HG03439 (cell line): ENCODE data around the gene TEAD3.

ENCODE experiments used
- ATAC-seq: cut with Tn5 transposase; IDR thresholded peaks from one replicate; pipeline ENCODE4 v1.9.1; 2021; ENCODE audit warnings: mild to moderate bottlenecking, moderate library complexity; ENCODE audit not compliant: unreplicated experiment

The TEAD3 gene

GRCh38 chr6:35492974-35493284 lies 4.0 kb downstream of the TEAD3 start:
- ATAC-seq = no peak

- no peak for ATAC-seq
Measured at GRCh38 chr6:35492258-35492973, 4.5 kb downstream of the TEAD3 start.

- no peak for ATAC-seq
Measured at GRCh38 chr6:35491558-35492257, 5.2 kb downstream of the TEAD3 start.

DNA sequence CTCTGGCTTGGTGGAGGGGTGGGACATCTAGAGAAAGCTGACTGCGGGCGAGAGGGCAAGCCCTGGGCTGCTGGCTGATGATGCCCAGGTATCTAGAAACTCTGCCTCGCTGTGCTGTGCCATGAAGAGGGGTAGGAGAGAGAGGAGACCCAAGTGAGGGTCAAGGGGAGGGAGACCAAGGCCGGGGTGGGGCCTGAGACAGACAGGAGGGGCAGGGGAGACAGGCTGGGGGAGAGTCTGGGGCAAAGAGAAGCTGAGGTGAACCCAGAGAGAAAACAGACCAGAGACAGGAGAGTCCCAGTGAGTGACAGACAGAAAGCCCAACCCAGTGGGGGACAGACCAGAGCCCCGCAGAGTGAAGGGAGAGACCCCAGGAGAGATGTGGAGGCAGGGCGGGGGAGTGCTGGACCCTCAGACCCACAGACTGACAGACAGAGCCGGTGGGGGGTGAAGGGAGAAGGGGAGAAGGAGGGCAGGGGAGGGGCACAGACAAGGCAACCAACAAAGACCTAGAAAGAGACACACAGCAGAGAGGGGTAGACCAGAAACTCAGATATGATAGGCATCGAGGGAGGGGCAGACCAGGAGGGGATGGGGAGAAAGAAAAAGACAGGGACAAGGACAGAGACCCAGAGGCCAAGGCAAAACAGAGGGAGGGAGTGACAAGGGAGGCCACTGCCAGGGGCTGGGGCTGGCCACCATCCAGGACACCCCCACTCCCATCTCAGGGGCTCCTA lies 5.9 kb downstream of the TEAD3 start:
- no peak for ATAC-seq

- ATAC-seq = no peak
Measured at GRCh38 chr6:35489995-35490791, 6.7 kb downstream of the TEAD3 start.

GRCh38 chr6:35489066-35489465 lies 7.8 kb downstream of the TEAD3 start:
- no peak for ATAC-seq

DNA sequence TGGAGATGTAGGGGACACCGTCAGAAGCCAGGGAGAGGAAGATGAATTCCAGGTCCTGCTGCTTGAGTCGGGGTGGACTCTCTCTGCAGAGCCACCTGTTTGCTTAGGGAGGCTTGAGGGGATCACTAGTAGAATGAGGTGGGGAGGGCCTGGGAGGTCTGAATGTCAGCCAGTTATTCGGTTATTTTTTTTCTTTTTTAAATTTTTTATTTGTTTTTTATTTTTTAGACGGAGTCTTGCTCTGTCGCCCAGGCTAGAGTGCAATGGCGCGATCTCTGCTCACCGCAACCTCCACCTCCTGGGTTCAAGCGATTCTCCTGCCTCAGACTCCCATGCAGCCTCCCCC lies 8.4 kb downstream of the TEAD3 start:
- no peak for ATAC-seq

GRCh38 chr6:35487658-35488516 lies 9.0 kb downstream of the TEAD3 start:
- ATAC-seq = no peak

GRCh38 chr6:35486005-35486925 lies 10.6 kb downstream of the TEAD3 start:
- no peak for ATAC-seq

DNA sequence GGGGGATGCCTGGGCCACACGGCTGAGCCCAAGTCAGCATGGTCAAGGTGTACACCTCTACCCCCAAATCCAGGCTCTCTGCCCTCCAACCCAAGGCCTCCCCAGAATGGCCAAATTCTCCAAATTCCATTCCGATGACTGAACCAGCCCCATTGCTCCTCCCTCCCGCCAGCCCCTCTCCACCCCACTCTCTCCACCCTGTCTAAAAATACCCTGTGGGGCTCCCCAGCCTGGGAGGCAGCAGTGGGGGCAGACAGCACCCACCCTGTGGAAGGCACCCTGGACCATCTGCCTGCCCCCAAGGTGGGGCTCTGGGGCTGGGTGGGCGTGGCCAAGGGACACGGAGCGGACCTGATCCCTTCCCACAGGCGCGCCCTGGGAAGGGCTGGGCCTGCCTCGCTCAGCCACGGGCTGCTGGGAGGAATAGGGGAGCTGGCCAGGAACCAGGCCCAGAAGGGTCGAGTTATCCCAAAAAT lies 11.4 kb downstream of the TEAD3 start:
- no peak for ATAC-seq

GRCh38 chr6:35484921-35485392 lies 11.9 kb downstream of the TEAD3 start:
- no peak for ATAC-seq

GRCh38 chr6:35483893-35484645 lies 12.8 kb downstream of the TEAD3 start:
- ATAC-seq = no peak

- ATAC-seq = no peak
Measured at GRCh38 chr6:35483490-35483889, 13.4 kb downstream of the TEAD3 start.

DNA sequence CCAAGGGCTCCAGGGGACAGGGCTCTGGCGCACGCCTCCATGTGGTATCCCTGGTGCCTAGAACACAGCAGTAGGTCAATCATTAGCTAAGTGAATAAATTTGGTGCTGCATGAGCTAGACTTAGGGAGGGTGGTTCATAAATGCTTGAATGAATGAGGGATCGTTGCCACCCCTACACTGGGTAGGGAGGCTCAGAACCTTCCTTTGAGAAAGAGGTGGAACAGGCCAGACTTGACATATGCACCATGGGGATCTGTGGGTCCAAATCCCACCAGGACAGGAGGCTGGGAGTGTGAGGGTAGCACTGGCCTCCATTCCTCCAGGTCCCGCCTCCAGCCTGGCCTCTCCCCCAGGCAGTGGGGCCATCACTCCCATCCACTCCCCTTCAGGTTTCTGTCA lies 13.8 kb downstream of the TEAD3 start:
- ATAC-seq = no peak

DNA sequence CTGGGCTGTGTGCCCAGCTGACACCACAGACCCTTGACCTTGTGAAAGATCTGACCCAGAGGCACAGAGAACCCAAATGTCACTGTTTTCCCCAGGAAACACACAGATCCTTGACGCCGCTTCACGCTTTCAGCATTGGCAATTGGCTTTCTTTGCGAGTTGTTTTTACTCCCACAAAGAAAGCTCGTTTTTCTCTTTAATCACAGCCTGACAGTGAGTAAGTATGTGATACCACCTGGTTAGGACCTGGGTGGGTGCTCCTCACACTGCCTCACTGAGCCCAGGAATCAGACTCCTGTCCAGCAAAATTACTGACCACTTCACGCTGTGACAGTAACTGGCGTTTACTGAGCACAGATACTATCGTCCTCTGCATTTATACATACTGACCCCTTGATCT lies 15.7 kb downstream of the TEAD3 start:
- no peak for ATAC-seq

- no peak for ATAC-seq
Measured at GRCh38 chr6:35480176-35480575, 16.7 kb downstream of the TEAD3 start.

- ATAC-seq = no peak
Measured at GRCh38 chr6:35478259-35478658, 18.6 kb downstream of the TEAD3 start.

DNA sequence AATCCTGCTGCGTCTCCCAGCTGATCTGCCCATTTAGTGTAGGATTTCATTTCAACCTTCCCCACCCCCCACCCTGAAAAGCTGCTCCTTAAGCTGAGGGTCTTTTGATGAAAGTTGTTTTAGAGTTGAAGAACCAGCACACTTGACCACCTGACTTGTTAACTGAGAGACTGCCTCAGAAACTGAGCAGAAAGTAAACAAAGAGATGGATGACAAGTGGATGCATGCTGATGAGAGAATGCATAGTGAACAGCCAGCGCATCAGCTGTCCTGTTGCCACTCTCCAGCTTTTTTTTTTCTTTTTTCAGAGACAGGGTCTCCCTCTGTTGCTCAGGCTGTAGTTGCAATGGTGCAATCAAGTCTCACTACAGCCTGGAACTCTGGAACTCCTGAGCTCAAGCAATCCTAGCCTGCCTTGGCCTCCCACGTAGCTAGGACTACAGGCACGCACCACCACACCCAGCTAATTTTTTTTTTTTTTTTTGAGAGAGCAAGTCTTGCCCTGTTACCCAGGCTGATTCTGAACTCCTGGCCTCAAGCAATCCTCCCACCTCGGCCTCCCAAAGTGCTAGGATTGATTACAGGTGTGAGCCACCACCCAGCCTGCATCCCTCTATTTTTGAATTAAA lies 19.2 kb downstream of the TEAD3 start:
- no peak for ATAC-seq
